ENCODE data around the gene APOC4. TPM values are rescaled to one million over a fixed set of nuclear protein-coding genes. Genes with fewer than 3 reads are reported as not detected.

APOC4 gene
- not detected in 2 replicates for total RNA-seq

DNA sequence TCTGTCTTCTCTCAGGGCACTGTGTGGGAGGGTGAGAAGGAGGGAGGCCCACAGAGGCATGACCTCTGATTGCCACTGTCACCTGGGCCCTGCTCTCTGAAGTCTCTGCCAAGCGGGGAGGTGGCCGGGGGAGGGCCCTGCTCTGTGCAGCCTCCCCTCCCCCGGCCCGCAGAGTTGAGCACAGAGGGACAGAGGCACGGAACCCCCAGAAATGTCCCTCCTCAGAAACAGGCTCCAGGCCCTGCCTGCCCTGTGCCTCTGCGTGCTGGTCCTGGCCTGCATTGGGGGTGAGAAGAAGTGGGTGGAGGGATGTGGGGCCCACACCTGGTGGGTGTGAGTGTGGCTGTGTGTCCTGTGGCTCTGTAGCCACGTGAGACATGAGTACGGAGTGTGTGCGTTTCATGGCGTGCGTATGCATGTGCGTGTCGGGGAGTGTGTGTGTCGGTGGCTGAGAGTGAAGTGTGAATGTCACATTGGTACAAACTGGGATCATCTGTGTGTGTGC lies at the start of gene APOC4:
Gene APOC4, plus strand, starts transcription at position 171 of the 505 bp plus-strand sequence. Its CDS starts 41 bp downstream, at position 212.

DNA sequence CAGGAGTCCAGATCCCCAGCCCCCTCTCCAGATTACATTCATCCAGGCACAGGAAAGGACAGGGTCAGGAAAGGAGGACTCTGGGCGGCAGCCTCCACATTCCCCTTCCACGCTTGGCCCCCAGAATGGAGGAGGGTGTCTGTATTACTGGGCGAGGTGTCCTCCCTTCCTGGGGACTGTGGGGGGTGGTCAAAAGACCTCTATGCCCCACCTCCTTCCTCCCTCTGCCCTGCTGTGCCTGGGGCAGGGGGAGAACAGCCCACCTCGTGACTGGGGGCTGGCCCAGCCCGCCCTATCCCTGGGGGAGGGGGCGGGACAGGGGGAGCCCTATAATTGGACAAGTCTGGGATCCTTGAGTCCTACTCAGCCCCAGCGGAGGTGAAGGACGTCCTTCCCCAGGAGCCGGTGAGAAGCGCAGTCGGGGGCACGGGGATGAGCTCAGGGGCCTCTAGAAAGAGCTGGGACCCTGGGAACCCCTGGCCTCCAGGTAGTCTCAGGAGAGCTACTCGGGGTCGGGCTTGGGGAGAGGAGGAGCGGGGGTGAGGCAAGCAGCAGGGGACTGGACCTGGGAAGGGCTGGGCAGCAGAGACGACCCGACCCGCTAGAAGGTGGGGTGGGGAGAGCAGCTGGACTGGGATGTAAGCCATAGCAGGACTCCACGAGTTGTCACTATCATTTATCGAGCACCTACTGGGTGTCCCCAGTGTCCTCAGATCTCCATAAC lies 36.4 kb upstream of the APOC4 start, which contains the start of gene APOE:
Gene APOE, plus strand, starts transcription at position 360 of the 724 bp plus-strand sequence. CDS start 829 bp downstream, outside the sequence.

DNA sequence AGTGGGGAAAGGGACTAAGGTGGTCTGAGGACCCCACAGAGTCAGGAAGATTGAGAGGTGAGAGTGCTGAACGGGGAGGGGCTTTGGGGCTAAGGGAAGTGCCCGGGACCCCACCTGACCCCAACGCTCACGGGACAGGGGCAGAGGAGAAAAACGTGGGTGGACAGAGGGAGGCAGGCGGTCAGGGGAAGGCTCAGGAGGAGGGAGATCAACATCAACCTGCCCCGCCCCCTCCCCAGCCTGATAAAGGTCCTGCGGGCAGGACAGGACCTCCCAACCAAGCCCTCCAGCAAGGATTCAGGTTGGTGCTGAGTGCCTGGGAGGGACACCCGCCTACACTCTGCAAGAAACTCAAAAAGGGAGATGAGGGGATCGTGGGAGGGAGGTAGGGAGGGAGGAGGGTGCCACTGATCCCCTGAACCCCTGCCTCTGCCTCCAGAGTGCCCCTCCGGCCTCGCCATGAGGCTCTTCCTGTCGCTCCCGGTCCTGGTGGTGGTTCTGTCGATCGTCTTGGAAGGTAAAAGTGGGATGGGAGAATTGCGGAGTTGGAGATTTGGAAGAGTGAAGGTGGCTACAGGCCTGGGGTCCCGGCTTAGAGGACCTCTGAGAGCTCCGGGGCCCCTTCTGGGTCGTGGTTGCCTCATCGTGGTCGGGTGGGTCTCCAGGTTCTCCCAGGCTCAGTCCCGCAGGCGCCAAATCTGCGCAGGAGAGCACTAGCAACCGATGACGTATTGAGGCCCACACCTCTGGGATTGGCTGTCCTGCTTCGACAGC lies 27.4 kb upstream of the APOC4 start, which contains the start of gene APOC1:
Gene APOC1, plus strand, starts transcription at position 176 of the 774 bp plus-strand sequence. Its CDS starts 284 bp downstream, at position 460.

DNA sequence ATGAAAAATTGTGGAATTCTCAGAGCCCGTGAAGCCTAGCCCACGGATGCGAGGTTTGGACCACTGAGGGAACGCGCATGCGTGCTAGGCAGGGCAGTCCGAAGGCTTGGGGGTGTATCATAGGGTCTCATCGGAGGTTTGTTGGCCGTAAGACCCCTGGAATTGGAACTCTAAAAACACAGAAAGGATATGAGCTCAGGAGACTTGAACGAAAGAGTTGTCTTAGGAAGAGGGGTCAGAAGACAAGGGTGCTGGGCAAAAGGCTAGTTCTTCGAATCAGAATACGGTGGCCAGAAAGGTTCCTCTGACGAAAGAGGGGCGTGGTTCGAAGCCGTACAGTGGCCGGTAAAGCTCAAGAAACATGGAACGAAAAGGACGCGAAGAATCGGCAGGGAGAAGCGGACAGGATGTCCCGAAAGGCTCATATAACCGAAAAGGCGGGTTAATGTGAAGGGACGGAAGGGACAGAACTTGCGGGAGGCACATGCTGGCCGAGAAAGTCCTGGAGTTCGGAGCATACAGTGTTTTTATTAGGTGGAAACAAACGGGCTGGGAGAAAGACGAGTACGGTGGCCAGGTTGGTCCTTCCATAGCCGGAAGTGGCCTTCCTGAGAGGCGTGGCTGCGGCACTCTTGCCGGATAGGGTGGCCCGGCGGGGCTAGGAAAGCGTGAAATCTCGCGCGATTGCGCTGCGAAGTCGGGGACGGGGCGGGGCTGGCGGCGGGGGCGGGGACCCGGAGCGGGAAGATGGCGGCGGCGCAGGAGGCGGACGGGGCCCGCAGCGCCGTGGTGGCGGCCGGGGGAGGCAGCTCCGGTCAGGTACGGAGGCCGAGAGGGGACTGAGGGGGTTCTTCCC lies 12.8 kb downstream of the APOC4 start, which contains the start of gene CLPTM1:
Gene CLPTM1, plus strand, starts transcription at position 732 of the 856 bp plus-strand sequence. Its CDS starts 16 bp downstream, at position 748.

Other genes with a start within 250 kb of the APOC4 start
- not detected in 2 replicates for gene CEACAM16, start 243.1 kb upstream of the APOC4 start, total RNA-seq
- gene BCL3, start 193.5 kb upstream of the APOC4 start, total RNA-seq: 23.0 and 27.9 TPM in 2 replicates
- not detected in 2 replicates for gene CBLC, start 164.3 kb upstream of the APOC4 start, total RNA-seq
- 22.6 and 33.0 TPM in 2 replicates for gene BCAM, start 133.1 kb upstream of the APOC4 start, total RNA-seq
- 237 and 256 TPM in 2 replicates for gene NECTIN2, start 95.9 kb upstream of the APOC4 start, total RNA-seq
- gene TOMM40, start 51.0 kb upstream of the APOC4 start, total RNA-seq: 120 and 129 TPM in 2 replicates
- 1.2 and 3.1 TPM in 2 replicates for gene APOE, start 36.4 kb upstream of the APOC4 start, total RNA-seq
- gene APOC1, start 27.6 kb upstream of the APOC4 start, total RNA-seq: 2.1 TPM in 1 of 2 replicates, not detected in the other
- not detected in 2 replicates for gene APOC2, start 3.8 kb downstream of the APOC4 start, total RNA-seq
- gene CLPTM1, start 13.1 kb downstream of the APOC4 start, total RNA-seq: 58.2 and 60.5 TPM in 2 replicates
- 19.4 and 26.3 TPM in 2 replicates for gene RELB, start 59.2 kb downstream of the APOC4 start, total RNA-seq
- gene CLASRP, start 96.8 kb downstream of the APOC4 start, total RNA-seq: 37.9 and 50.6 TPM in 2 replicates
- 0.54 and 1.2 TPM in 2 replicates for gene ZNF296, start 134.2 kb downstream of the APOC4 start, total RNA-seq
- 61.6 and 68.9 TPM in 2 replicates for gene GEMIN7, start 137.0 kb downstream of the APOC4 start, total RNA-seq
- gene PPP1R37, start 150.9 kb downstream of the APOC4 start, total RNA-seq: 30.6 and 32.1 TPM in 2 replicates
- gene NKPD1, start 218.7 kb downstream of the APOC4 start, total RNA-seq: 0.05 TPM in 1 of 2 replicates, not detected in the other
- gene TRAPPC6A, start 236.0 kb downstream of the APOC4 start, total RNA-seq: 7.7 and 15.8 TPM in 2 replicates
- 4.3 and 9.6 TPM in 2 replicates for gene BLOC1S3, start 236.5 kb downstream of the APOC4 start, total RNA-seq